Psoas muscle (tissue), 8 donors: Measurements from ENCODE around the gene XIRP2. TPM values are rescaled to one million over a fixed set of nuclear protein-coding genes. Genes with fewer than 3 reads are reported as not detected.
"Not testable (repeated sequence)": the region's sequence is repeated elsewhere in the genome, so short reads cannot be mapped to it uniquely, and the experiment has no call there.

Source experiments
- ATAC-seq, 4 donors: fragments of 200-7000 bp; cut with Tn5 transposase; one replicate each; pipeline ENCODE4 v1.9.1; 2020; ENCODE audit warnings: moderate library complexity in 3 of 4, mild to moderate bottlenecking in 2 of 4
- DNase-seq, 2 donors: peaks; one replicate each; pipeline ENCODE4 v3.0.0-alpha.2; 2020
- H3K27ac ChIP-seq: fragments of 200-600 bp; one replicate; pipeline ENCODE4 v1.8.0; 2022
- H3K27me3 ChIP-seq, 3 donors: fragments of 200-600 bp in 1 of 3; one replicate each; pipeline versions ENCODE4 v1.6.1 to v1.8.0; 2013 to 2022; ENCODE audit warnings: low read length in 2 of 3, mild to moderate bottlenecking in 2 of 3, moderate library complexity in 1 of 3; ENCODE audit not compliant: insufficient read depth in 3 of 3
- H3K36me3 ChIP-seq, 2 donors: fragments of 200-600 bp in 1 of 2; one replicate each; pipeline versions ENCODE4 v1.6.1 to v1.8.0; 2013 to 2022; ENCODE audit warnings: low read depth in 1 of 2, mild to moderate bottlenecking in 1 of 2, moderate library complexity in 1 of 2; ENCODE audit not compliant: insufficient read depth in 1 of 2
- H3K4me1 ChIP-seq: fragments of 200-600 bp; one replicate; pipeline ENCODE4 v1.8.0; 2022
- H3K4me3 ChIP-seq: fragments of 200-600 bp; one replicate; pipeline ENCODE4 v1.8.0; 2022; ENCODE audit warnings: mild to moderate bottlenecking
- H3K9me3 ChIP-seq: fragments of 200-600 bp; one replicate; pipeline ENCODE4 v1.8.0; 2022
- CTCF ChIP-seq: fragments of 200-600 bp; IDR thresholded peaks from one replicate; pipeline ENCODE4 v1.8.0; 2022; ENCODE audit warnings: antibody characterized with exemption
- WGBS, 3 donors: extraction: QIAGEN DNeasy Blood & Tissue Kit; methylation state at CpG; one replicate each; pipeline versions ENCODE4 v1.1.6 to v1.1.7; 2013; 5-methylcytosine and 5-hydroxymethylcytosine counted together
- intact Hi-C, 2 donors: fragments of 100-400 bp; cut with DNase I; formaldehyde crosslinking; loops; one replicate each; pipeline versions ENCODE4 v1.11.0 to v1.14.2; 2022
- polyA plus RNA-seq, 3 donors: library from polyadenylated mRNA; stranded (reverse); fragments of 200-250 nt; gene quantifications; one replicate each; pipeline ENCODE4 v1.2.3, GENCODE V29; 2013
- total RNA-seq, 4 donors: library from RNA; stranded (reverse); fragmentation: NEBNext Ultra II Directional in 2 of 4; extraction: Animal tissue kit (Norgen Biotek cat#: 25700) in 2 of 4; gene quantifications; one replicate each; pipeline versions ENCODE4 v1.2.1 to v1.2.4, GENCODE V29; 2021 to 2023
- donor health status: healthy with polysubstance abuse.
- donor health status: DM: no; HTN: no; CAD: no; lungs with moderate emphysema.
- donor health status: Bipolar disorder and iron deficiency.
- donor health status: healthy.
- donor health status: DM: yes; HTN: yes; CAD: no.
- donor health status: DM: no; HTN: no; CAD: no.
- donor health status: DM: no; HTN: no; CAD: no.
- donor health status: DM: yes; HTN: yes; CAD: no.

XIRP2 gene
- total and polyA plus RNA-seq, 7 donors = 355 to 8,701 (median 2,071) TPM

- Histone ChIP-seq H3K36me3 (no peaks in the 10 kb centered on the region), H3K4me3 (no peak overlapping the region), H3K27ac (no peak overlapping the region), H3K9me3 (no peaks in the 10 kb centered on the region), H3K4me1 (no peaks in the 10 kb centered on the region), H3K27me3 (peaks cover 0 to 4% (median 0%) of the 10 kb centered on the region in 3 donors)
- ATAC-seq (no peak), DNase-seq (no peak)
- WGBS, 3 donors = 93 to 96% (median 94%) methylated on average over 10 of the region's 10 CpGs
- intact Hi-C loops = no loop called here
- no peak for TF ChIP-seq CTCF
These were observed 170.9 kb downstream of the XIRP2 start for GRCh38 chr2:167059173-167059572.

- Histone ChIP-seq H3K9me3 (no peaks in the 10 kb centered on the region), H3K36me3 (no peaks in the 10 kb centered on the region), H3K27ac (no peak overlapping the region), H3K4me3 (no peak overlapping the region), H3K4me1 (no peaks in the 10 kb centered on the region), H3K27me3 (no peaks in the 10 kb centered on the region)
- TF ChIP-seq CTCF = no peak
- intact Hi-C loops = no loop called here
- WGBS, 3 donors = 79 to 92% (median 92%) methylated on average over 1 of the region's 1 CpG
- ATAC-seq = no peak
- DNase-seq = no peak
These were observed 181.6 kb downstream of the XIRP2 start for GRCh38 chr2:167069855-167070254.

- H3K4me1 ChIP-seq, H3K9me3 ChIP-seq, H3K36me3 ChIP-seq, H3K27me3 ChIP-seq, DNase-seq, H3K27ac ChIP-seq, intact Hi-C loops, H3K4me3 ChIP-seq, ATAC-seq: not testable (repeated sequence)
- 91 to 96% (median 94%) methylated on average over 8 of the region's 8 CpGs for WGBS, 3 donors
These were observed 187.4 kb downstream of the XIRP2 start for GRCh38 chr2:167075708-167076107.

- H3K27ac ChIP-seq, intact Hi-C loops, H3K36me3 ChIP-seq, H3K27me3 ChIP-seq, H3K9me3 ChIP-seq, H3K4me1 ChIP-seq, ATAC-seq, H3K4me3 ChIP-seq, DNase-seq: not testable (repeated sequence)
- 87 to 88% (median 87%) methylated on average over 3 of the region's 3 CpGs for WGBS, 3 donors
These were observed 210.7 kb downstream of the XIRP2 start for GRCh38 chr2:167098931-167099330.

- Histone ChIP-seq H3K27me3 (no peaks in the 10 kb centered on the region), H3K9me3 (no peaks in the 10 kb centered on the region), H3K4me3 (no peak overlapping the region), H3K36me3 (no peaks in the 10 kb centered on the region), H3K4me1 (no peaks in the 10 kb centered on the region), H3K27ac (no peak overlapping the region)
- TF ChIP-seq CTCF = no peak
- ATAC-seq (no peak), DNase-seq (no peak)
- 57 to 68% (median 63%) methylated on average over 2 of the region's 2 CpGs for WGBS, 3 donors
- intact Hi-C loops = no loop called here
These were observed 212.2 kb downstream of the XIRP2 start for GRCh38 chr2:167100506-167100905.

GRCh38 chr2:167103028-167103756 is 214.9 kb downstream of the XIRP2 start:
- Histone ChIP-seq H3K27me3 (no peaks in the 10 kb centered on the region), H3K4me3 (no peak overlapping the region), H3K4me1 (no peaks in the 10 kb centered on the region), H3K27ac (no peak overlapping the region), H3K9me3 (peaks cover 8% of the 10 kb centered on the region), H3K36me3 (no peaks in the 10 kb centered on the region)
- intact Hi-C loops = no loop called here
- TF ChIP-seq CTCF = no peak
- DNase-seq = no peak
- 79% methylated on average over 5 of the region's 5 CpGs for WGBS, 3 donors
- ATAC-seq = no peak
